GM12878 (cell line): ENCODE results near the gene PRDM16. TPM values are rescaled to one million over a fixed set of nuclear protein-coding genes. Genes with fewer than 3 reads are reported as not detected.

Experiments
- BCLAF1 ChIP-seq: fragments of 450-650 bp; IDR thresholded peaks from 2 replicates; pipeline ENCODE4 v1.6.1; 2017; ENCODE audit warnings: antibody characterized with exemption, mild to moderate bottlenecking, moderate library complexity
- BHLHE40 ChIP-seq, 2 experiments: fragments of 450-650 bp in 1 of 2; IDR thresholded peaks; 2 replicates each; pipeline ENCODE4 v1.6.1; 2011 to 2017; ENCODE audit warnings: low read depth in 2 of 2, borderline replicate concordance in 1 of 2, improper control_type of control experiment in 1 of 2, low read length in 1 of 2, mild to moderate bottlenecking in 1 of 2
- CEBPZ ChIP-seq: fragments of 150-350 bp; IDR thresholded peaks from 2 replicates; pipeline ENCODE4 v1.6.1; 2016; ENCODE audit warnings: low read depth, low read length
- ELK1 ChIP-seq: IDR thresholded peaks from 2 replicates; pipeline ENCODE4 v1.6.1; 2012; ENCODE audit warnings: low read depth, low read length, improper control_type of control experiment
- HSF1 ChIP-seq: fragments of 150-350 bp; IDR thresholded peaks from 2 replicates; pipeline ENCODE4 v1.6.1; 2014; ENCODE audit warnings: mild to moderate bottlenecking, low read depth, low read length
- NRF1 ChIP-seq: conservative IDR thresholded peaks from 2 replicates; pipeline ENCODE4 v1.6.1; 2011; ENCODE audit warnings: mild to moderate bottlenecking, low read depth, low read length, improper control_type of control experiment
- RAD21 ChIP-seq: IDR thresholded peaks from 2 replicates; pipeline ENCODE4 v1.6.1; 2011; ENCODE audit warnings: mild to moderate bottlenecking, low read depth, low read length, moderate library complexity; ENCODE audit not compliant: insufficient read depth
- REST ChIP-seq: IDR thresholded peaks from 2 replicates; pipeline ENCODE4 v1.6.1; 2012; ENCODE audit warnings: mild to moderate bottlenecking, low read depth, low read length
- SIN3A ChIP-seq: IDR thresholded peaks from 2 replicates; pipeline ENCODE4 v1.6.1; 2012; ENCODE audit warnings: low read depth, low read length, improper control_type of control experiment
- TARDBP ChIP-seq: IDR thresholded peaks from 2 replicates; pipeline ENCODE4 v1.6.1; 2016; ENCODE audit warnings: borderline replicate concordance
- ZNF24 ChIP-seq: fragments of 450-650 bp; IDR thresholded peaks from 2 replicates; pipeline ENCODE4 v1.6.1; 2017; ENCODE audit warnings: antibody characterized with exemption, mild to moderate bottlenecking
- ZNF592 ChIP-seq: fragments of 450-650 bp; IDR thresholded peaks from 2 replicates; pipeline ENCODE4 v1.6.1; 2017; ENCODE audit warnings: mild to moderate bottlenecking, moderate library complexity
- ZNF622 ChIP-seq: fragments of 450-650 bp; IDR thresholded peaks from 2 replicates; pipeline ENCODE4 v1.6.1; 2017; ENCODE audit warnings: mild to moderate bottlenecking, inconsistent platforms
- polyA plus RNA-seq, 11 experiments: library from polyadenylated mRNA; depleted of rRNA in 4 of 11; unstranded in 6 of 11; stranded (reverse) in 5 of 11; fragments of >200 nt; fragmentation: Nextera tagmentation in 4 of 11; fragmentation: Illumina TruSeq in 1 of 11; extraction: Ambion mirVana in 4 of 11; extraction: Trizol in 1 of 11; gene quantifications; 1 replicate in 1 of 11; 2 replicates in 10 of 11; pipeline versions ENCODE4 v1.2.1 to v1.2.3, GENCODE V29; 2011 to 2016; ENCODE audit warnings: inconsistent platforms in 2 of 11, missing spikeins in 2 of 11, low read depth in 1 of 11
- total RNA-seq, 4 experiments: library from RNA; depleted of rRNA in 3 of 4; stranded (reverse); fragments of >200 nt in 3 of 4; fragmentation: Illumina TruSeq in 1 of 4; extraction: Trizol in 1 of 4; gene quantifications; 2 replicates each; pipeline versions ENCODE4 v1.2.1 to v1.2.3, GENCODE V29; 2013 to 2021

Gene PRDM16
- total and polyA plus RNA-seq, 10 of the 15 experiments (the other 5 are each of a cell fraction or from before 2014, with no cell fraction given), result 0.03 TPM; not detected in 9

- no peak for TF ChIP-seq HSF1
- no peak for TF ChIP-seq SIN3A
- no peak for TF ChIP-seq ZNF24
- no peak for TF ChIP-seq BCLAF1
- TF ChIP-seq NRF1, result no peak
- no peak for TF ChIP-seq ELK1
- TF ChIP-seq BHLHE40 (IDR thresholded peaks at IDR 0.05; ENCODE audit: borderline replicate concordance in 1 of 2, low read depth in 2 of 2, low read length in 1 of 2), result no peak
- no peak for TF ChIP-seq TARDBP
- no peak for TF ChIP-seq RAD21
- TF ChIP-seq ZNF592, result no peak
- no peak for TF ChIP-seq CEBPZ
- no peak for TF ChIP-seq ZNF622
- TF ChIP-seq REST, result no peak
Observed at GRCh38 chr1:3246251-3246650, 177.2 kb downstream of the PRDM16 start (continued).
